Esophagus squamous epithelium (tissue), 5 donors: Measurements from ENCODE around the gene PFKFB3. TPM values are rescaled to one million over a fixed set of nuclear protein-coding genes. Genes with fewer than 3 reads are reported as not detected.

Source experiments
- DNase-seq: peaks from one replicate; lab custom pipeline; 2025; lab: John Stamatoyannopoulos, UW
- H3K27ac ChIP-seq, 4 donors: fragments of 200-600 bp; sonication (generic); one replicate each; pipeline ENCODE4 v1.5.1; 2016 to 2019; ENCODE audit warnings: mild to moderate bottlenecking in 1 of 4
- H3K27me3 ChIP-seq, 4 donors: fragments of 200-600 bp; sonication (generic); 1 replicate in 3 of 4; 2 replicates in 1 of 4; pipeline versions ENCODE4 v1.5.1 to v1.6.0; 2017 to 2021; ENCODE audit warnings: antibody characterized with exemption in 1 of 4
- H3K36me3 ChIP-seq, 3 donors: fragments of 200-600 bp; sonication (generic); one replicate each; pipeline ENCODE4 v1.5.1; 2016 to 2019
- H3K4me1 ChIP-seq, 3 donors: fragments of 200-600 bp; sonication (generic); one replicate each; pipeline ENCODE4 v1.5.1; 2017 to 2019
- H3K4me3 ChIP-seq, 4 donors: fragments of 200-600 bp; sonication (generic); 1 replicate in 3 of 4; 2 replicates in 1 of 4; pipeline ENCODE4 v1.5.1; 2016 to 2019; ENCODE audit warnings: mild to moderate bottlenecking in 2 of 4, moderate library complexity in 1 of 4
- H3K9me3 ChIP-seq, 3 donors: fragments of 200-600 bp; sonication (generic); one replicate each; pipeline ENCODE4 v1.5.1; 2016 to 2019
- POLR2A ChIP-seq, 4 donors: fragments of 450-650 bp; IDR thresholded peaks; one replicate each; pipeline ENCODE4 v1.6.1; 2017; ENCODE audit warnings: antibody characterized with exemption in 4 of 4, mild to moderate bottlenecking in 4 of 4, moderate library complexity in 3 of 4
- WGBS, 2 donors: methylation state at CpG; one replicate each; pipeline ENCODE4 v1.1.5; 2018; 5-methylcytosine and 5-hydroxymethylcytosine counted together
- intact Hi-C: fragments of 100-400 bp; cut with DNase I; formaldehyde crosslinking; loops from one replicate; pipeline ENCODE4 v1.15.0; 2022
- total RNA-seq, 4 donors: library from RNA; depleted of rRNA; stranded (reverse); fragments of >200 nt; gene quantifications; one replicate each; pipeline ENCODE4 v1.1.0, GENCODE V29; 2016
- TF ChIP-seq, protein P1 (sequence below), 6 experiments: fragments of 450-650 bp in 4 of 6; fragments of 200-600 bp in 2 of 6; sonication (generic) in 2 of 6; IDR thresholded peaks; one replicate each; pipeline ENCODE4 v1.5.1; 2016 to 2019; ENCODE audit warnings: antibody characterized with exemption in 6 of 6, mild to moderate bottlenecking in 4 of 6, moderate library complexity in 4 of 6
- donor health status: DM: yes; HTN: yes; CAD: no.

The PFKFB3 gene
- total RNA-seq, 4 donors from 2014 or later: 17.1 to 37.8 (median 26.2) TPM

DNA sequence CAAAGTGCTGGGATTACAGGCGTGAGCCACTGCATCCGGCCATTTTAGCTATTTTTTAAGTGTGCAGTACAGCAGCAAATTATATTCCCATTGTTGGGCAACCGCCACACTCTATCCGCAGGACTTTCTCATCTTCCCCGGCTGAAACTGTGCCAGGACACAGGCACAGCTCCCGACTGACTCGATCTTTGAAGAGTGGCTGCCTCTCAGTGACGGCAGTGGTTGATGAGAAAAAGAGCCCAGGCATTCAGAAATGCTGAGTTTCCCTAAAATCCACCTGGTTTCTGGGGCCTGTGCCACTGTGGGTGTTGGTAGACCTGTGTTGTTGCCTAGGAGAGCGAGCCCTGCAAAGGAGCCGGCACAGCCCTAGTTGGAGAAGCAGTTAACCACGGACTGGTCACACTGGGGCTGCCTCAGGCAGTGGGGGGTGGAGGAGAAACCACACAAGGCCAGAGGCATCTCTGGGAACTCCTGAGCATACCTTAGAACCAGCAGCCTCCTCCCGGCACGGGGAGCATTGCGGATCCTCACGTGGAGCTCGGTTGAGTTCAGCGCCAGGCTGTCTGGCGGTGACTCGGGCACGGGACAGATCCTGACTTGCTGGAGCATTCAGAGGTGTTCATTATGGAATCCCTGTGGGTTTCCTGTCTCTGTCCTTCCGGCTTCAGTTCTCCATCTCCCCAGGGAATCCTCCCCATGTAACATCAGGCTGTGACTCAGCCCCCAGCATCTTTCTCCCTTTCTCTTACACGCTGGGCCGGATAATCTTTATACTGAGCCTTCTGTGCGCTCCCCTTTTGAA is 16.2 kb downstream of the PFKFB3 start:
- no peaks in the 10 kb centered on the region for H3K27me3 ChIP-seq
- H3K4me3 ChIP-seq: no peak overlapping the region
- H3K9me3 ChIP-seq: no peaks in the 10 kb centered on the region
- TF ChIP-seq, protein P1, sequence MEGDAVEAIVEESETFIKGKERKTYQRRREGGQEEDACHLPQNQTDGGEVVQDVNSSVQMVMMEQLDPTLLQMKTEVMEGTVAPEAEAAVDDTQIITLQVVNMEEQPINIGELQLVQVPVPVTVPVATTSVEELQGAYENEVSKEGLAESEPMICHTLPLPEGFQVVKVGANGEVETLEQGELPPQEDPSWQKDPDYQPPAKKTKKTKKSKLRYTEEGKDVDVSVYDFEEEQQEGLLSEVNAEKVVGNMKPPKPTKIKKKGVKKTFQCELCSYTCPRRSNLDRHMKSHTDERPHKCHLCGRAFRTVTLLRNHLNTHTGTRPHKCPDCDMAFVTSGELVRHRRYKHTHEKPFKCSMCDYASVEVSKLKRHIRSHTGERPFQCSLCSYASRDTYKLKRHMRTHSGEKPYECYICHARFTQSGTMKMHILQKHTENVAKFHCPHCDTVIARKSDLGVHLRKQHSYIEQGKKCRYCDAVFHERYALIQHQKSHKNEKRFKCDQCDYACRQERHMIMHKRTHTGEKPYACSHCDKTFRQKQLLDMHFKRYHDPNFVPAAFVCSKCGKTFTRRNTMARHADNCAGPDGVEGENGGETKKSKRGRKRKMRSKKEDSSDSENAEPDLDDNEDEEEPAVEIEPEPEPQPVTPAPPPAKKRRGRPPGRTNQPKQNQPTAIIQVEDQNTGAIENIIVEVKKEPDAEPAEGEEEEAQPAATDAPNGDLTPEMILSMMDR (IDR thresholded peaks at IDR 0.05): no peak
- TF ChIP-seq POLR2A (IDR thresholded peaks at IDR 0.05): no peak
- H3K36me3 ChIP-seq: peaks cover 74 to 99% (median 89%) of the 10 kb centered on the region in 3 donors
- peak overlapping the region; percentile 7 to 60 (median 32) for H3K27ac ChIP-seq
- 51 to 58% methylated on average over 12 to 16 of the region's 24 CpGs for WGBS, 2 donors
- intact Hi-C loops: no loop called here
- no peak for DNase-seq
- peaks cover 3 to 30% (median 13%) of the 10 kb centered on the region in 3 donors for H3K4me1 ChIP-seq

DNA sequence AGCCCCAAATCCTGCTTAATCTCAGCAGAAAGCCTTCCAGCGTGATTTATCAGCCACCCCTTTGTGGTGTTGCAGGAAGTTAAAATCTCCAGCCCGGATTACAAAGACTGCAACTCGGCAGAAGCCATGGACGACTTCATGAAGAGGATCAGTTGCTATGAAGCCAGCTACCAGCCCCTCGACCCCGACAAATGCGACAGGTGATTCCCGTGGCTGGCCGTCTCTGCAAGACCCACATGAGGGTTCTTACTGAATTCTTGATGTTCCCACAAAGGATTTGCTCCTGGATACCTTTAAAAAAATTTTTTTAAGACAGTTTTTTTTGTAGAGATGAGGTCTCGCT is 16.7 kb downstream of the PFKFB3 start:
- no peak for DNase-seq
- TF ChIP-seq POLR2A (IDR thresholded peaks at IDR 0.05): no peak
- TF ChIP-seq, protein P1 (IDR thresholded peaks at IDR 0.05): no peak
- intact Hi-C loops: no loop called here
- Histone ChIP-seq H3K4me1 (peaks cover 3 to 30% (median 13%) of the 10 kb centered on the region in 3 donors), H3K27ac (peak overlapping the region in 2 of 4 donors; percentile 22 to 60), H3K27me3 (no peaks in the 10 kb centered on the region), H3K4me3 (no peak overlapping the region), H3K9me3 (no peaks in the 10 kb centered on the region), H3K36me3 (peaks cover 76 to 99% (median 87%) of the 10 kb centered on the region in 3 donors)
- WGBS, 2 donors: 37 to 46% methylated on average over 10 of the region's 10 CpGs

GRCh38 chr10:6220418-6221191 is 17.9 kb downstream of the PFKFB3 start:
- H3K27me3 ChIP-seq: no peaks in the 10 kb centered on the region
- peaks cover 3 to 20% (median 13%) of the 10 kb centered on the region in 3 donors for H3K4me1 ChIP-seq
- H3K27ac ChIP-seq: no peak overlapping the region
- H3K9me3 ChIP-seq: no peaks in the 10 kb centered on the region
- peaks cover 82 to 99% (median 86%) of the 10 kb centered on the region in 3 donors for H3K36me3 ChIP-seq
- no peak for TF ChIP-seq POLR2A (IDR thresholded peaks at IDR 0.05)
- TF ChIP-seq, protein P1 (IDR thresholded peaks at IDR 0.05): no peak
- no peak overlapping the region for H3K4me3 ChIP-seq
- DNase-seq: no peak
- intact Hi-C loops: no loop called here
- WGBS, 2 donors: 91 to 96% methylated on average over 5 to 20 of the region's 32 CpGs

GRCh38 chr10:6221192-6221940 is 18.6 kb downstream of the PFKFB3 start:
- Histone ChIP-seq H3K27me3 (no peaks in the 10 kb centered on the region), H3K36me3 (peaks cover 82 to 99% (median 86%) of the 10 kb centered on the region in 3 donors), H3K4me1 (peaks cover 3 to 14% (median 7%) of the 10 kb centered on the region in 3 donors), H3K27ac (no peak overlapping the region), H3K4me3 (no peak overlapping the region), H3K9me3 (no peaks in the 10 kb centered on the region)
- WGBS, 2 donors: 80 to 100% methylated on average over 5 of the region's 30 CpGs
- intact Hi-C loops: no loop called here
- TF ChIP-seq, protein P1 (IDR thresholded peaks at IDR 0.05): no peak
- no peak for DNase-seq
